Measurements from ENCODE around the gene IL12RB1.

DNA sequence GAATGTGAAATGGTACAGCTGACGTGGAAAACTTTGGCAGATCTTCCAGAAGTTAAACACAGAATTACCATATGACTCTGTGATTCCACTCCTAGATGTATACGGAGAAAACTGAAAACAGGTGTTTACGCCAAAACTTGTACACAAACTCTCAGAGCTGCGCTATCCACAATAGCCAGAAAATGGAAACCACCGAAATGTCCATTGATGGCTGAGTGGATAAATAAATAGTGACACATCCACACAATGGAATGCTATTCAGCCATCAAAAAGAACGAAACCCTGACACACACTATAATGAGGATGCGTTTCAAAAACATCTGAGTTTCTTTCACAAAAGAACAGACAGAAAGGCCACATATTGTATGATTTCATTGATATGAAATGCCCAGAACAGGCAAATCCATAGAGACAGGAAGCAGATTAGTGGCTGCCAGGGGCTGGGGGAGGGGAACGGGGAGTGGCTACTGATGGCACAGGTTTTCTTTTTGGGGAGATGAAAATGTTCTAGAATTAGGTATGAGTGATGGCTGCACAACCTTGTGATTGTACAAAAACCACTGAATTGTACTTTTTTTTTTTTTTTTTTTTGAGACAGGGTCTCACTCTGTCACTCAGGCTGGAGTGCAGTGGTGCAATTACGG is 33.0 kb downstream of the IL12RB1 start:
- TF ChIP-seq CTCF (IDR thresholded peaks at IDR 0.05; ENCODE audit: borderline replicate concordance, extremely low read depth, low read length, poor library complexity, severe bottlenecking), result no peak
- TF ChIP-seq EZH2 (IDR thresholded peaks at IDR 0.05; ENCODE audit: borderline replicate concordance, low read depth, low read length, severe bottlenecking), result no peak
